GM18508 (cell line): ENCODE measurements around the gene NPB.

Experiments used
- ATAC-seq: cut with Tn5 transposase; IDR thresholded peaks from one replicate; pipeline ENCODE4 v1.9.1; 2021; ENCODE audit warnings: moderate number of reproducible peaks; ENCODE audit not compliant: insufficient read depth, unreplicated experiment

Gene NPB

DNA sequence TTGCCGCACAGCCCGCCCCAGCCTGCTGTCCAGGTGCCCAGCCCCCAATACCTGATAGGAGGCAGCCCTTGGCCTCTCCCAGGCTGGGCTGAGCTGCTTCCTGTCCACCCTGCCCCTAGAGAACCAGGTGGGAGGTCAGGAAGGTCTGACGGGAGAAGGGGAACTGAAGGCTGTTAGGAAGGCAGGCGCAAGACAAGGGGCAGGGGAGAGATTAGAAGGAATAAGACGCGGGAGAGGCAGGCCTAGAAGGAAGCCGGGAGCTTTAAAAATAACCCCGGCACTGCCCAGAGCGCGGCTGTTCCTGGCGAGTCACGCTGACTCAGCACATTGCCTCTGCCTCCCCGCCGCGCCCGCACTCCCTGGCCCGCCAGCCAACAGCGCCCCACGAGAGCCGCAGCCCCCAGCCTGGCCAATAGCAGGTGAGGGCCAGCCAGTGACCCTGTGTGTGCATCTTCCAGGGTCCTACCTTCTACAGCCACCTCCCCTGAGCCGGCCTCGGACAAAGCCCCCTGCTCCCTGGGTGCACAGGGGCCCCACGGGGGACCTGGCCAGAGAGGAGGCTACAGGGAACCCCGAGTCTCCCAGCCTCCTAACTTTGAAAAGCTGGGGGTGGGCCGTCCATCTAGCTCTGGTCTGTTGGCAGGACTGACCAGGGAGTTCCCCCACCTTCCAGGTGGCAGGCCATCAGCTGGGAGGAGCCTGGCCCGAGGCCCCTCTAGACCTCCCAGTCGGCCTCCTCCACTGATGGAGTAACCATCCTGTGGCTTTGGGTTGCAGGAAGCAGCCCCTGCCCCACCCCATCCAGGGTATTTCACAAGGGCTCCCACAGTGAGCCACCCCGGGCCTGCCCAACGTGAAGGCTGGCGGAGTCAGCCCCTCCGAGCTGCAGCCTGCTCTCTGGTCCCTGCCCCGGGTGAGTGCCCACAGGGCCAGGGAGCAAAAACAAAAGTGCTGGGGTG, 21.5 kb downstream of the NPB start:
- ATAC-seq = no peak

DNA sequence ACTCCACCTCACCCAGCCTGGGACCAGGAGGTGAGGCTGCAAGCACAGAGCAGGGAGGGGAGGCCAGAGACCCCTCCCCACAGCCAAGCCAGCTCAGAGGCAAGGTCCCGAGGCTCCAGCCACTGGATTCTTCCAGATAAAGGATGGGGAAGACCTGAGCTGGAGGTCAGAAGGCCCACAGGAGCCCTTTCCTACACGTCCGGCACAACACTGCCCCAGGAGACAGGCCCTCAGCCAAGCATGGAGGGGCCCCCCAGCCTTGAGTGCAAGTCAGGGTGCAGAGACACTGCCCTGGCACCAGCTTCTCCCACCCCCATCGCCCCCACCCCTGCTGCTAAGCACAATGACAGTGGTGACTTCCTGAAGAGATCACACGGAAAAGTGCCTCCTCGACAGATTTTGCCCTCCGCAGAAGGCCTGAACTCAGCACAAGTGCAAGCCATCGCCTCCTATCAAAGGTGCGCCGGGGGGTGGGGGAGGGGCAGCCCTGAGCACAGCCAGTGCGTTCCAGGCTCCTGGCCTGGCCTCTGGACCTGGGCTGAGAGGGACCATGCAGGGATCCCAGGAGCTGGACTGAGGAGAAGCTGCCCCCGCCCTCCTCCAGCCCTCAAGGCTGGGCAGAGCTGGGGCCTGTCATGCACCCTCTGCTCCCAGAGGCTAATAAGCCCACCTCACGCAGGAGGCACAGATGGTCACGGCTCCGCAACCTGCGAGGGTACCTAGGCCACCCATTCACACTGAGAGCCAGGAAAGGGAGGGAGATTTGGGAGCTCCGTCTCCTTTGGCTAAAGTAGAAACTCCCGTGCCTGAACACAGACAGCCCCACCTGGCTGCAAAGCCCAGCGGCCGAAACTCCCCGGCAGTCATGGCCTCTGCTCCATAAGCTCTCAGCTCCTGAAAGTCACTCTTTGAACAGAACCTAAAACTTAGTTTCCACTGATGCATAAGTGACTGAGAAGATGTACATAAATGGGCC, 22.8 kb downstream of the NPB start:
- no peak for ATAC-seq

DNA sequence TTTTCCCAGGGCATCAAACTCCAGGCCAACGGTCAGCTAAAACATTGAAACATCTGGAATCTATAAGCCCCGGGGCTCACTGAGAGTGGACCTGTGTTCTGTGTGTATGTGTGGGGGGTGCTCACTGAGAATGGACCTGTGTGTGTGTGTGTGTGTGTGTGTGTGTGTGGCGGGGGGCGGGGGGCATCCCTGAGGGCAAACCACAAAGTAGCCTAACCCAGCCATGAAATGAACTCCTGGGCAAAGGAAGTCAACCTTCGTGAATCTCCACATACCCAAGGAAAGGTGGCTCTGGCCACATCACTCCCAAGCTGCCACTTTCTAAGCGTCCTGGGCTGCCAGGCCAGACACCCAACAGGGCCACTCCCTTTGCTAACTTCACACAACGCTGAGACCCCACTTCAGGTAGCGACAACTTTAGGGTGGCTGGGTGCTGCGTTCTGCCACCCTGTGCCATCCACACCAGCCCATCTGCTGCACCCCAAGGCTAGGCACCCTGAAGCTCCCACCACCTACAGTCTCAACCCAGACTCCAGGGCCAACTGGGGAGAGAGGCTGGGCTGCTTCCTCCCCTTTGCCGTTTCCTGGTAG, 23.9 kb downstream of the NPB start:
- ATAC-seq = no peak

DNA sequence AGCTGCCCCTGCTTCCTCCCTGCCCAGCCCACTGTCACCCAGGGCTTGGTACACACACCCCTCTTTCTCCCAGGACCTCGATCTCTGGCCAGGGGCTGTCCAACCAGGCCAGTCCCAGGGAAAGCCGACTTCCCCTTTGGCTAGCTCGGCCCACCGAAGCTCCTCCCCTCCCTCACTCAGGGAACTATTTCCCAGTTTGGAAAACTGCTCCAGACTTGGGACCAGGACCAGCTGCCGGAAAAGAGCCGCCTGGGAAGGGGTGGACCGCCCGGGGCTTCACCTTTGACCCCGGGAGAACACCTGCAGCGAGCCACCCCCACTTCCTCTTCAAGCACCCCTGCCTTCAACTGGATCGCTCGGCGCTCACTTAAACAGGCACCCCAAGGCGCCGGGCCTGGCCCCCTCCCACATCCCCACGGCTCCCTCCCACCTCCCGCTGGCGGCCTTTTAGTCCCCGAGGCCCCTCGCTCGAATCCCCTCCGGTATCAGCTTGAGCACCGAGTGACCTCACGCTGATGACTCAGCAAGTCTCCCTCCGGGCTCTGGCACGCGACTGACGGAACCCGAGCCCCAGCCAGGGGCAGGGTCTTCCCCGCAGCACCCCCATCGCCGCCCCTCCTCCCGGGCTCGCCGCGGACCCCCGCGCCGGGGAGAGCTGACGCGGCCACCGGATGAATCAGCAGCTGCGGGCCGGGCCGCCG, 24.6 kb downstream of the NPB start:
- no peak for ATAC-seq

GRCh38 chr17:81927152-81927652, 25.2 kb downstream of the NPB start:
- no peak for ATAC-seq

DNA sequence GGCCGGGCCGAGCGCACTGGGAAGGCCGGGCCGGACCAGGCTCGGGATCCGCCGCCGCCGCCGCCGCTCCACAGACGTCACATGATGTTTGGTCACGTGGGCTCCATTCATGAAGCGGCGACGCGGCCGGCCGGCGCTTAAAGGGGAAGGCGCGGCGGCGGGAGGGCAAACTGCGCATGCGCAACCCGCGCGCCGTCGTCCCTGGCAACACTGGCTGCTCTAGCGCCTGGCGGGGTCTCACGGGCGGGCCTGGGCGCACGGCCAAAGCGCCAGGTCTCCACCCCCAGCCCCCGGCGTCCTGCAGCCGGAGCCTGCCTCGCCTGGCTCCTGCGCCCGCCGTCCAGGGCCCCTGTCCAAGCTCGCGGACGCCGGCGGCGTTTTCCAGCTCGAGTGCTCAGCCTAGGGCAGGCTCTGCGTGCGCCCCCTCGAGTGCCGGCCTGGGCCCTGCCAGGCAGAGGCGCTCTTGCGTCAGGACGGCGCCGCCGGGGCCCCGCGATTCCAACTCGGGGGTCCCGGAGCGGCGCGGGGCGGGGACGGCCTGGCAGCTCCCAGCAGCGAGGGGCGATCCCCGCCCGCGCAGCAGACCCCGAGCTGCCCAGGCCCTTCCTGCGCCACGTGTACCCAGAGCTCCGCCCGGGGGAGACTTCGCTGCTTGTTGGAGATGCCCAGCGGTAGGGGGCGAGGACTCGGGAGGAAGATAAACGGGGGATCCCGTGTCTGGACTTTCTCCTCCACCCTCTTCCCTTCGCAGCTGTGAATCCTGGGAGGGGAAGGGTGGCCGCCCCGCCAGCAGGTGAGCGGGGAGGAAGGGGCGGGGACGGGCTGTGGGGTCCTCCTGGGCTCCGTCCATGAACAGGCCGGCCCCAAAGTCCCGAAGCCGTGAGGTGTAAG, 25.9 kb downstream of the NPB start, which contains the start of gene MAFG:
Gene MAFG, minus strand, starts transcription at position 83 of the 891 bp plus-strand sequence. CDS start 4,550 bp downstream, outside the sequence.
- no peak for ATAC-seq

- ATAC-seq = no peak
Measured at GRCh38 chr17:81928544-81929252, 26.7 kb downstream of the NPB start.

- ATAC-seq = no peak
Measured at GRCh38 chr17:81929253-81930141, 27.5 kb downstream of the NPB start.

DNA sequence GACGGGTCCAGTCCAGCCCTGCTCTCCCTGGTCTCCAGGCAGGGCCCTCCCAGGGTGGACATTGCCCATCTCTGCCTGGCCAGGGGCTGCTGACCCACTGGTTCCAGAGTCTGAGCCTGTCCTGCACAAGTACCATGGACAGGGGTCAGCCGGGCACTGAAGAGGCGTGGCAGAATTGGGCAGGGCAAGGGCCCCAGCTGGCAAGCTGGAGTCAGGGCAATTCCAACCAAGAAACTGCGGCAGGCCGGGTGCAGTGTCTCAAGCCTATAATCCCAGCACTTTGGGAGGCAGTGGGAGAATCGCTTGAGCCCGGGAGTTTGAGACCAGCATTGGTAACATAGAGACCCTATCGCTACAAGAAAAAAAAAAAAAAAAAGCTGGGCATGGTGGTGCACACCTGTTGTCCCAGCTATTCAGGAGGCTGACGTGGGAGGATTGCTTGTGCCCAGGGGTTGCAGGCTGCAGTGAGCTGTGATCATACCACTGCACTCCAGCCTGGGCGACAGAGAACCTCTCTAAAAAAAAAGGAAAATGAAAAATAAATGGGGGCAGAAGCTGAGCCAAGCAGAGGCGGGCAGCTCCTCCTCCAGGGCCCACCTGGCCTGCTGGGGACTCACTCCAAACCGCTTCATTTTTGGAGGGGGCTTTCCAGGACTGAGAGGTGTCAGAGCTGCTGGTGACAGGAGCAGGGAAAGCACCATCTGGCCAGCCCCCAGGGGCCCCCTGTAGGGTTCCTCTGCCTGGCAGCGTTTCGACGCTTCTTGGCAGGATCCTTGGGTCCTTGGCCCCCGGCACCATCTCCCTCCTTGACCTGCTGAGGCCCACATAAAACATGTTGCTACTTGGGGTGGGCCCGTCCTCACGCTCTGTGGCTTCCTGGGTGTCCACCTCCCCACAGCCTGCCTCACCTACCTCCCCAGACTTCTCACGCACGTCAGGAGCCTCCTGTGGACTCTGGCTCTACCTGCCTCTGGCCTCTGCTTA, 28.4 kb downstream of the NPB start:
- no peak for ATAC-seq

GRCh38 chr17:81931189-81931556, 29.1 kb downstream of the NPB start:
- no peak for ATAC-seq

DNA sequence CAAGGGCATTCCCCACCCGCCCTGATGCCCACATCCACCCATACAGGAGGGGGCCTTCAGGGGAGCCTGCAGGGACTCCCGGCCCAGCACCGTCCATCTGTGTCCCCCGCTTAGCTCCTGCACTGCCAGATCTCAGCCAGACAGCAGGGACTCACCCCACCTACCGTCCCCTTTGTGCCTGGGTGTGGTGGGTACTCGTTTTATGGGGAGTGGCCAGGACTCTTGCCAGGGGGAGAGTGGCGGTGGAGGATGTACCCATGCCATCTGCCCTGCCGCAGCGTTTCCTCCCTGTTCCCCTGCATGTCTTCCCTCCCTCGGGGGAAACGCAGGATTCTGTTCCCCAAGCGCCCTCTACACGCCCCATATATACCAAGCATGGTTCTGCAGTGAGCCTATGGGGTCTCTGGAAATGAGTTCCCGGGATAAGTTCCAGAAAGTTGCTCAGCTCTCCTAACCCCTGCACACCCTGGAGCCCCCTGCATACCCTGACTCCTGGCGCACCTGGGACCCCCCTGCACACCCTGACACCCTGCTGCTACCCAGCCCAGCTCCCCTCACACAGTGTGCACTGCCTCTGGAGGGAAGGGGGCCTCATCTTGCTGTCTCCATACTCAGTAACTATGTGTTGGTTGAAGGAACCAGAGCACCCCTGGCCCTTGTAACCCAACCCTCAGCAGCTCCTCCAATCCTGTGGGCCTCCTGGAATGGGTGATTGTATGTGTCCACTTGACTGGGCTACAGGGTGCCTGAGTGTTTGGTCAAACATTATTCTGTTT, 29.7 kb downstream of the NPB start:
- no peak for ATAC-seq

DNA sequence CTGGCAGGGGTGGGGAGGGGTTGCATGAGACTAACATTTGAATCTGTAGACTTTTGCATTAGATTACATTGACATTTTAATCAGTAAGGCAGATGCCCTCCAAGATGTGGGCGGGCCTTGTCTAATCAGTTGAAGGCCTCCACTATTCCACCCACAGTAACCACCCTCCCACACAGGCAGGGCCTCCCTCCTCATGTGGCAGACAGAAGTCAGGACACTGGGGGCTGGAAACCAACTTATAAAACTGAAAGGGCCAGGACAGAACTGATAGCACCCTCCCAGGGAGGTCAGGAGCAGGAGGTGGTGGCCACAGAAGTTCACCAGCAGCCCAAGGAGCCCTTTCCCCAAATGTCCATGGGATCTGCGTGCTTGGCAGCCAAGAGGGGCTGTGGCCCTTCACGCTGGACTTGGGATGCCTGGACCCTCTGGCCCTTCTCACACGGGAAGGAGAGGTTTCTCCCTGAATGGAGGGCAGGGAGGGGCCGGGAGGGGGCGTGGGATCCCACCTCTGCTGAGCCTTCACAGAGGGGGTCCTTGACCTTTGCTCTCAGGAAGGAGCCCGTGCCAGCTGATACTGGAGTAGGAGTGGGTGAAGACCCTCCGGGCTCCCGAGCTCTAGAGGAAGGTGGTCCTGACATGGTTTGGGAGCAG, 30.4 kb downstream of the NPB start:
- ATAC-seq = no peak

GRCh38 chr17:81933178-81933699, 31.2 kb downstream of the NPB start:
- ATAC-seq = no peak

GRCh38 chr17:81934098-81934757, 32.2 kb downstream of the NPB start:
- no peak for ATAC-seq
